ENCODE measurements around the gene ESRRB.
A peak's percentile ranks its signal among the peaks of the same experiment; 100 is the strongest.

The ESRRB gene

GRCh38 chr14:76421662-76422061 is 45.7 kb downstream of the ESRRB start:
- in situ Hi-C loops (cut with HindIII; ENCODE audit: low pct_unique_long_range_greater_than_20kb, low sequenced_read_pairs), result no loop called here
- no peak for DNase-seq (ENCODE audit: low read depth in 1 of 2, low spot score in 1 of 2)
- no peak for TF ChIP-seq JUND (IDR thresholded peaks at IDR 0.05; ENCODE audit: low read depth)

GRCh38 chr14:76422662-76423061 is 46.7 kb downstream of the ESRRB start:
- in situ Hi-C loops (cut with HindIII; ENCODE audit: low pct_unique_long_range_greater_than_20kb, low sequenced_read_pairs), result no loop called here
- no peak for TF ChIP-seq JUND (IDR thresholded peaks at IDR 0.05; ENCODE audit: low read depth)
- DNase-seq (ENCODE audit: low read depth in 1 of 2, low spot score in 1 of 2), result no peak

GRCh38 chr14:76423534-76423933 is 47.6 kb downstream of the ESRRB start:
- DNase-seq (ENCODE audit: low read depth in 1 of 2, low spot score in 1 of 2), result no peak
- in situ Hi-C loops (cut with HindIII; ENCODE audit: low pct_unique_long_range_greater_than_20kb, low sequenced_read_pairs), result no loop called here
- TF ChIP-seq JUND (IDR thresholded peaks at IDR 0.05; ENCODE audit: low read depth), result no peak

GRCh38 chr14:76424359-76424758 is 48.4 kb downstream of the ESRRB start:
- in situ Hi-C loops (cut with HindIII; ENCODE audit: low pct_unique_long_range_greater_than_20kb, low sequenced_read_pairs), result no loop called here
- no peak for TF ChIP-seq JUND (IDR thresholded peaks at IDR 0.05; ENCODE audit: low read depth)
- no peak for DNase-seq (ENCODE audit: low read depth in 1 of 2, low spot score in 1 of 2)

- no peak for TF ChIP-seq JUND (IDR thresholded peaks at IDR 0.05; ENCODE audit: low read depth)
- peak in 1 of 2 experiments; percentile 53 for DNase-seq (ENCODE audit: low read depth in 1 of 2, low spot score in 1 of 2)
- in situ Hi-C loops (cut with HindIII; ENCODE audit: low pct_unique_long_range_greater_than_20kb, low sequenced_read_pairs), result no loop called here
Measured at GRCh38 chr14:76426161-76426696, 50.3 kb downstream of the ESRRB start.

- TF ChIP-seq JUND (IDR thresholded peaks at IDR 0.05; ENCODE audit: low read depth), result no peak
- in situ Hi-C loops (cut with HindIII; ENCODE audit: low pct_unique_long_range_greater_than_20kb, low sequenced_read_pairs), result no loop called here
- no peak for DNase-seq (ENCODE audit: low read depth in 1 of 2, low spot score in 1 of 2)
Measured at GRCh38 chr14:76428611-76429010, 52.7 kb downstream of the ESRRB start.

GRCh38 chr14:76430017-76430416 is 54.1 kb downstream of the ESRRB start:
- in situ Hi-C loops (cut with HindIII; ENCODE audit: low pct_unique_long_range_greater_than_20kb, low sequenced_read_pairs), result no loop called here
- no peak for DNase-seq (ENCODE audit: low read depth in 1 of 2, low spot score in 1 of 2)
- no peak for TF ChIP-seq JUND (IDR thresholded peaks at IDR 0.05; ENCODE audit: low read depth)

- no peak for TF ChIP-seq JUND (IDR thresholded peaks at IDR 0.05; ENCODE audit: low read depth)
- DNase-seq (ENCODE audit: low read depth in 1 of 2, low spot score in 1 of 2), result no peak
- in situ Hi-C loops (cut with HindIII; ENCODE audit: low pct_unique_long_range_greater_than_20kb, low sequenced_read_pairs), result no loop called here
Measured at GRCh38 chr14:76430475-76430980, 54.6 kb downstream of the ESRRB start.

GRCh38 chr14:76431538-76431937 is 55.6 kb downstream of the ESRRB start:
- DNase-seq (ENCODE audit: low read depth in 1 of 2, low spot score in 1 of 2), result no peak
- in situ Hi-C loops (cut with HindIII; ENCODE audit: low pct_unique_long_range_greater_than_20kb, low sequenced_read_pairs), result no loop called here
- TF ChIP-seq JUND (IDR thresholded peaks at IDR 0.05; ENCODE audit: low read depth), result no peak

- TF ChIP-seq JUND (IDR thresholded peaks at IDR 0.05; ENCODE audit: low read depth), result no peak
- in situ Hi-C loops (cut with HindIII; ENCODE audit: low pct_unique_long_range_greater_than_20kb, low sequenced_read_pairs), result no loop called here
- DNase-seq (ENCODE audit: low read depth in 1 of 2, low spot score in 1 of 2), result no peak
Measured at GRCh38 chr14:76432827-76433752, 57.2 kb downstream of the ESRRB start.

- in situ Hi-C loops (cut with HindIII; ENCODE audit: low pct_unique_long_range_greater_than_20kb, low sequenced_read_pairs), result no loop called here
- no peak for DNase-seq (ENCODE audit: low read depth in 1 of 2, low spot score in 1 of 2)
- TF ChIP-seq JUND (IDR thresholded peaks at IDR 0.05; ENCODE audit: low read depth), result no peak
Measured at GRCh38 chr14:76434220-76434619, 58.3 kb downstream of the ESRRB start.

GRCh38 chr14:76439237-76439775 is 63.4 kb downstream of the ESRRB start:
- no peak for DNase-seq (ENCODE audit: low read depth in 1 of 2, low spot score in 1 of 2)
- in situ Hi-C loops (cut with HindIII; ENCODE audit: low pct_unique_long_range_greater_than_20kb, low sequenced_read_pairs), result no loop called here
- no peak for TF ChIP-seq JUND (IDR thresholded peaks at IDR 0.05; ENCODE audit: low read depth)

- in situ Hi-C loops (cut with HindIII; ENCODE audit: low pct_unique_long_range_greater_than_20kb, low sequenced_read_pairs), result no loop called here
- DNase-seq (ENCODE audit: low read depth in 1 of 2, low spot score in 1 of 2), result no peak
- no peak for TF ChIP-seq JUND (IDR thresholded peaks at IDR 0.05; ENCODE audit: low read depth)
Measured at GRCh38 chr14:76446486-76446885, 70.5 kb downstream of the ESRRB start.
